ENCODE data around the gene PAWR. TPM values are rescaled to one million over a fixed set of nuclear protein-coding genes. Genes with fewer than 3 reads are reported as not detected.

The PAWR gene
- total RNA-seq, 1 experiment from 2014 or later = 176 TPM

DNA sequence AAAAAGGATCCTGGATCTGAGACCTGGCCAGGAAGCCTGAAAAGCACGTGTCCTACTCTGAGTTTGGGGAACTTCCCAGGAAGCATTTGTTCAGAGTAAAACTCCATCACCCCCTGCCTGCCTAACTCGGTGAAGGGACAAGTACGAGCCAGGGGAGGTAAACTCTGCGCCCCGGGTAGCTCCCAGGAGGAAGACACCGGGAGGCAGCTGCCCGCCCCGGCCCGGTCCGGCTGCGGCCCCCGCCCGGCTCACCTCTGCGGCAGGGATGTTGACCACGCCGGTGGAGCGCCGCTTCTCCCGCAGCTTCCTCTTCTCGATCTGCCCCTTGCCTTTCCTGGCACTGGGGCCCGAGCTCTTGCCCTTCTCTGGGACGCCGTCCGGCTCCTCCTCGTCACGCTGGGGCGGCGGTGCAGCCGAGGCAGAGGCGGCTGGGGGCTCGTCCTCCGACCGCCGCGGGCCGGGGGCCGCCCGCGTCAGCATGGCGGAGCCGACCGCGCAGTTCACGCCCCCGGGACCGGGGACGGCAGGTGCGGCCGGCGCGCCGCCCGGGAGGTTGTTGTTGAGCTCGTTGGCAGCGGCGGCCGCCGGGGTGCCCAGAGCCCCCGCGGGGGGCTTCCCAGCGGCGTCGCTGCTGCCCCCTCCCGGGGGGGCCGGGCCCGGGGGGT is 1.2 kb downstream of the PAWR start:
- H4K5ac ChIP-seq (ENCODE audit: insufficient read length, low read depth, low read length) = no peak overlapping the region

More for the DNA sequence above, 1.2 kb downstream of the PAWR start:
- H4K8ac ChIP-seq (replicated peaks; ENCODE audit: insufficient read length, low read depth, low read length) = no peak overlapping the region
- no peaks in the 10 kb centered on the region for H4K20me1 ChIP-seq (ENCODE audit: control insufficient read depth, insufficient read depth, insufficient read length)
- H3K79me2 ChIP-seq (ENCODE audit: insufficient read depth, low read length) = peaks cover 45% of the 10 kb centered on the region
- H3K4me2 ChIP-seq (ENCODE audit: insufficient read depth, insufficient read length, low read length) = peak overlapping the region; percentile 94
- H2AFZ ChIP-seq (ENCODE audit: low read length) = no peak overlapping the region
- no peak overlapping the region for H3K4ac ChIP-seq (ENCODE audit: low read depth, low read length)
- H3K27ac Mint-ChIP-seq = peak overlapping the region; percentile 65 to 96 (median 93); a peak in 3 of 7 replicates
- H2BK5ac ChIP-seq (ENCODE audit: insufficient read length, low read length) = no peak overlapping the region
- no peak overlapping the region for H3K23ac ChIP-seq (ENCODE audit: insufficient read length, low read depth, low read length)
- H3K4me1 ChIP-seq (ENCODE audit: insufficient read depth, low read length) = peaks cover 3% of the 10 kb centered on the region; the same call in 1 of the 2 replicates
- no peak overlapping the region for H2BK20ac ChIP-seq (ENCODE audit: low read depth, low read length, poor library complexity, severe bottlenecking)
- H3K9me3 ChIP-seq (ENCODE audit: control insufficient read depth, low read depth, low read length) = no peaks in the 10 kb centered on the region
- peak overlapping the region; percentile 87 to 97 for H3K4me3 Mint-ChIP-seq
- no peak overlapping the region for H2BK12ac ChIP-seq (ENCODE audit: insufficient read length, low read depth, low read length)
- no peaks in the 10 kb centered on the region for H3K79me1 ChIP-seq (ENCODE audit: insufficient read depth, low read depth, low read length, poor library complexity, severe bottlenecking)
- H4K91ac ChIP-seq (ENCODE audit: insufficient read length, low read depth, low read length) = no peak overlapping the region
- H3K18ac ChIP-seq (ENCODE audit: insufficient read length, low read depth, low read length) = no peak overlapping the region
- no CpG with 5 or more reads among the region's 66 CpGs for WGBS (ENCODE audit: extremely low coverage, insufficient read length, low lambda C conversion rate)
- no peak overlapping the region for H2AK5ac ChIP-seq (ENCODE audit: insufficient read length, low read length)
- H2BK120ac ChIP-seq (ENCODE audit: low read depth, low read length, poor library complexity, severe bottlenecking) = no peak overlapping the region
- H3K9ac ChIP-seq (ENCODE audit: extremely low read depth, insufficient read length, low read length) = peak overlapping the region; percentile 94
- no peak overlapping the region for H3K56ac ChIP-seq (ENCODE audit: insufficient read length, low read depth, low read length)
- H3K27ac ChIP-seq (ENCODE audit: insufficient read length, low read depth, low read length) = peak overlapping the region; percentile 26
- peaks cover 21 to 27% (median 22%) of the 10 kb centered on the region in 3 experiments for H3K36me3 Mint-ChIP-seq (ENCODE audit: insufficient read depth in 1 of 3, low read depth in 3 of 3)
- TF ChIP-seq, protein P1, sequence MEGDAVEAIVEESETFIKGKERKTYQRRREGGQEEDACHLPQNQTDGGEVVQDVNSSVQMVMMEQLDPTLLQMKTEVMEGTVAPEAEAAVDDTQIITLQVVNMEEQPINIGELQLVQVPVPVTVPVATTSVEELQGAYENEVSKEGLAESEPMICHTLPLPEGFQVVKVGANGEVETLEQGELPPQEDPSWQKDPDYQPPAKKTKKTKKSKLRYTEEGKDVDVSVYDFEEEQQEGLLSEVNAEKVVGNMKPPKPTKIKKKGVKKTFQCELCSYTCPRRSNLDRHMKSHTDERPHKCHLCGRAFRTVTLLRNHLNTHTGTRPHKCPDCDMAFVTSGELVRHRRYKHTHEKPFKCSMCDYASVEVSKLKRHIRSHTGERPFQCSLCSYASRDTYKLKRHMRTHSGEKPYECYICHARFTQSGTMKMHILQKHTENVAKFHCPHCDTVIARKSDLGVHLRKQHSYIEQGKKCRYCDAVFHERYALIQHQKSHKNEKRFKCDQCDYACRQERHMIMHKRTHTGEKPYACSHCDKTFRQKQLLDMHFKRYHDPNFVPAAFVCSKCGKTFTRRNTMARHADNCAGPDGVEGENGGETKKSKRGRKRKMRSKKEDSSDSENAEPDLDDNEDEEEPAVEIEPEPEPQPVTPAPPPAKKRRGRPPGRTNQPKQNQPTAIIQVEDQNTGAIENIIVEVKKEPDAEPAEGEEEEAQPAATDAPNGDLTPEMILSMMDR (conservative IDR thresholded peaks at IDR 0.05) = no peak
- H3T11ph ChIP-seq (ENCODE audit: low read length) = no peak overlapping the region
- peak overlapping the region; percentile 93; the same call in 1 of the 2 replicates for H3K14ac ChIP-seq (ENCODE audit: insufficient read depth, low read length)
- H3K23me2 ChIP-seq (ENCODE audit: insufficient read length, low read depth, low read length, poor library complexity, severe bottlenecking) = peaks cover 22% of the 10 kb centered on the region
- no peak overlapping the region for H2BK15ac ChIP-seq (ENCODE audit: low read depth, low read length)
- H3K4me1 Mint-ChIP-seq = peaks cover 45 to 50% of the 10 kb centered on the region in 2 experiments
- H3K27me3 Mint-ChIP-seq (ENCODE audit: low read depth) = no peaks in the 10 kb centered on the region
- H3K9me3 Mint-ChIP-seq = peaks cover 0 to 2% of the 10 kb centered on the region in 2 experiments; a peak in 2 of 5 replicates
- no peaks in the 10 kb centered on the region for H3K27me3 ChIP-seq (ENCODE audit: insufficient read depth, low read length)
- peak; percentile 57 for DNase-seq
